OCI-LY3 (cell line): ENCODE measurements around the gene RNF38.

Source experiments
- EZH2phosphoT487 ChIP-seq: fragments of 200-600 bp; shearing (Covaris generic); IDR thresholded peaks from 2 replicates; pipeline ENCODE4 v1.6.1; 2018; ENCODE audit warnings: antibody characterized with exemption, mixed run types, low read depth
- TF ChIP-seq, protein P1 (sequence below): fragments of 200-600, 300-600 bp; sonication (generic); IDR thresholded peaks from 2 replicates; pipeline ENCODE4 v1.5.1; 2014; ENCODE audit warnings: antibody characterized with exemption, low read length, low read depth

DNA sequence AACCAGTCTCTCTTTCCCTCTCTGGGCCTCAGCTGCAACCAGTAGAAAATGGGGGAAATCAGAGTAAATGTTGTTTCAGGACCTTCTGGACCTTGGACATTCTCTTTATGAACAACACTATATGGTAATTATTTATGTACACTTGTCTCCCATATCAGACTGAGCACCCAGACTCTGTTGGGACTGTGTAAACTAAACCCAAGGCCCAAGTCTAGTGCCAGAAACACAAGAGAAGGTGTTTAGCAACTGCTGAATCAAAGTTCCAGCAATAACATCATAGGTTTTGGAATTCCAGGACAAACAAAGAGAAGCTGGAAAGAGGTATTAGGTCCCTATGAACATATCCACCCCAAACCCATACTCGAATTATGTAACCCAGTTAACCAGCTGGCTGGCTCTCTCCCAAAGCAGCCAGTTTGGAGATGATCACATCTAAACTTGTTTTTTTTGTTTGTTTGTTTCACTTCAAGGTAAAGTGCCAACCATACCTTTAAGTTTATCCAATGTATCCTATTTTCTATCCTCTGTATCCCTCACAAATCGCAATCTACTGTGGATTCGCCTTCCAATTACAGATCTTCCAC lies 1.9 kb upstream of the RNF38 start:
- TF ChIP-seq, protein P1, sequence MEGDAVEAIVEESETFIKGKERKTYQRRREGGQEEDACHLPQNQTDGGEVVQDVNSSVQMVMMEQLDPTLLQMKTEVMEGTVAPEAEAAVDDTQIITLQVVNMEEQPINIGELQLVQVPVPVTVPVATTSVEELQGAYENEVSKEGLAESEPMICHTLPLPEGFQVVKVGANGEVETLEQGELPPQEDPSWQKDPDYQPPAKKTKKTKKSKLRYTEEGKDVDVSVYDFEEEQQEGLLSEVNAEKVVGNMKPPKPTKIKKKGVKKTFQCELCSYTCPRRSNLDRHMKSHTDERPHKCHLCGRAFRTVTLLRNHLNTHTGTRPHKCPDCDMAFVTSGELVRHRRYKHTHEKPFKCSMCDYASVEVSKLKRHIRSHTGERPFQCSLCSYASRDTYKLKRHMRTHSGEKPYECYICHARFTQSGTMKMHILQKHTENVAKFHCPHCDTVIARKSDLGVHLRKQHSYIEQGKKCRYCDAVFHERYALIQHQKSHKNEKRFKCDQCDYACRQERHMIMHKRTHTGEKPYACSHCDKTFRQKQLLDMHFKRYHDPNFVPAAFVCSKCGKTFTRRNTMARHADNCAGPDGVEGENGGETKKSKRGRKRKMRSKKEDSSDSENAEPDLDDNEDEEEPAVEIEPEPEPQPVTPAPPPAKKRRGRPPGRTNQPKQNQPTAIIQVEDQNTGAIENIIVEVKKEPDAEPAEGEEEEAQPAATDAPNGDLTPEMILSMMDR: no peak
- no peak for TF ChIP-seq EZH2phosphoT487
